Stimulated activated CD8-positive, alpha-beta memory T cell treated with anti-CD3 and anti-CD28 coated beads, Interleukin-15, amount 100 ng/mL, for 48 hours (primary cell): Measurements from ENCODE around the gene OR2A25.
"Not testable (repeated sequence)": the region's sequence is repeated elsewhere in the genome, so short reads cannot be mapped to it uniquely, and the experiment has no call there.

ENCODE experiments used
- DNase-seq, 2 donors: peaks; one replicate each; pipeline ENCODE4 v3.0.0-alpha.2; 2020; ENCODE audit warnings: low read depth in 2 of 2

The OR2A25 gene, protein sequence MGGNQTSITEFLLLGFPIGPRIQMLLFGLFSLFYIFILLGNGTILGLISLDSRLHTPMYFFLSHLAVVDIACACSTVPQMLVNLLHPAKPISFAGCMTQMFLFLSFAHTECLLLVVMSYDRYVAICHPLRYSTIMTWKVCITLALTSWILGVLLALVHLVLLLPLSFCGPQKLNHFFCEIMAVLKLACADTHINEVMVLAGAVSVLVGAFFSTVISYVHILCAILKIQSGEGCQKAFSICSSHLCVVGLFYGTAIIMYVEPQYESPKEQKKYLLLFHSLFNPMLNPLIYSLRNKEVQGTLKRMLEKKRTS

GRCh38 chr7:144069511-144069910 lies at the start of gene OR2A25:
Gene OR2A25, plus strand, starts transcription at chr7:144069811. Its CDS starts 4,409 bp downstream, at chr7:144074220.
- DNase-seq: no peak

GRCh38 chr7:144020340-144020739 lies 49.3 kb upstream of the OR2A25 start:
- DNase-seq: no peak

GRCh38 chr7:144022169-144022568 lies 47.4 kb upstream of the OR2A25 start:
- DNase-seq: no peak

DNA sequence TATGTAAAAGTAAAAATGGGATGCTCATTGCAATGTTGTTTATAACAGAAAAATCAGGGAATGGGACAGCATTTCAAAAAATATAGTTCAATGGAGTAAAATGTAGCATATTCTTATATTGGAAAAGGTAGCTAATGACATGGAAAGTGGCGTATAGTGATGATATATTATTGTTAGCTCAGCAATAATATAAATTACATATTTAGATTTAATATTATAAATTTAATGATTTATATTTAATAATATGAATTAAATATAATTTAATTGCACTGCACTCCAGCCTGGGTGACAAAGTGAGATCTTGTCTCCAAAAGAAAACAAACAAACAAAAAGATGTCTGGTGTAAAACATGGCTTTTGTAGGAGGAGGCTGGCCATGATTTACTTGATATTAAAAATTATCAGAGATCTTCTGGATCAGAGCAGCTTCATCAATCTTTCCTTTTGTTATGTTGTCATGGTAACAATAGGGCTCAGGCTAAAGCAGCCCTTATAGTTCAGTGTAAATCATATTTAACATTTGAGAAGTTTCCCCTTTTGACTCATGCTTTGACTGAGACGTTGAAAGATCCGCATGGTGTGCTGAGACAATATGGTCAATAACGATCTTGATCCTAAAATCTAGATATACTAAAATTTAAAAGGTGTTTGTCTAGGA lies 46.3 kb upstream of the OR2A25 start:
- no peak for DNase-seq

GRCh38 chr7:144024213-144024612 lies 45.4 kb upstream of the OR2A25 start:
- no peak for DNase-seq

DNA sequence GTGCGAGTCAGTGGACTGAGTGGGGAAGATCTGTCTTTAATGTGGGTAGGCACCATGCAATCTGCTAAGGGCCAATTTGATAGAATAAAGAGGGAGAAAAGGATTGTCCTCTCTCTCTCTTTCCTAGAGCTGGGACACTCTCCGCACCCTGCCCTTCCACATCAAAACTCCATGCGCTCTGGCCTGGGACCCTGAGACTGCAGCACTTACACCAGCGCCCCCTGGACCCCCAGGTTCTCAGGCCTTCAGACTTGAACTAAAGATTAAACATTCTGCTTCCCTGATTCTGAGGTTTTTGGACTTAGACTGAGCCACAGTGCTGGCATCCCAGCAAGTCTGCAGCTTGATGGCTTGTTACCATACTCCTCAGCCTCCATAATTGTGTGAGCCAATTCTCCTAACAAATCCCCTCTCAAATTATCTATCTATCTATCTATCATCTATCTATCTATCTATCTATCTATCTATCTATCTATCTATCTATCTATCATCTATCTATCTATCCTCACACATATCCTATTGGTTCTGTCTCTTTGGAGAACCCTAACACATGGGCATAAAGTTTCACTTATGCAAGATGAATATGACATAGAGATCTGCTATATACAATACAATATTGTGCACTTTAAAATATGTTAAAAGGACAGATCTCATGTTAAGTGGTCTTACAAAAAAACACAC lies 43.3 kb upstream of the OR2A25 start:
- no peak for DNase-seq

DNA sequence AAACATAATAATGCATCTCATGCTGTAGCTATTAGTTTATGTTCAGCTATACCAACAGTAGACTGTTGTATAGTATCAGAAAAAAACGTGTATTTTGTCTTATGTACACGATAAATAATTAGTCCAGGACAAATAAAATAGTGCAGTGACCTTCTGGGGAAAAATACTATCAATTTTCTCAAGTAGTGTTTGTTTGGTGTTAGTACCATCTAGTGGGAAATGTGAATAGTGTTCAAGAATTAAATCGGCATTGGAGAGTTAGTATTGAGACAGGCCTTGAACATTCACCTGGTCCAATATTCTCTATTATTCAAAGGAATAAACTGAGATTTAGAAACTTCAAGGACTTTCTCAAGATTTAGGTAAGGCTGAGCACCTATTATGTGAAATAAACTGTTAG lies 42.5 kb upstream of the OR2A25 start:
- DNase-seq: no peak

GRCh38 chr7:144027974-144028373 lies 41.6 kb upstream of the OR2A25 start:
- DNase-seq: no peak

DNA sequence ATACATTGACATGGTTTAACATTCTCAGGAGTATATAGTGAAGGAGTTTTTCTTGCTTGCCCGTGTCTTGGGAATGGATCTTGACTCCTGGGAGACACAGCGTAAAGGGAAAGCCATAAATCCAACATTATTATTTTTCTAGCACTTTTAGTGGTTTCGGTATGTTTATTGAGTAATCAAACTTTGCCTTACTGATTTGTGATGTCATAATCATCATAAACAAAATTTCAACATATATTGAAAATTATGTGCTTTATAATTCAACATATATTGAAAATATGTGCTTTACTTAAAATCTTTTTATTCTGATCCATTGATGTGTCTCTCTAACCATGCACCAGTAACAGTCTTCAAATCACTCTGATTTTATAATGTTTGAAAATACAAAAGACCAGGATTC lies 41.1 kb upstream of the OR2A25 start:
- DNase-seq: no peak

DNA sequence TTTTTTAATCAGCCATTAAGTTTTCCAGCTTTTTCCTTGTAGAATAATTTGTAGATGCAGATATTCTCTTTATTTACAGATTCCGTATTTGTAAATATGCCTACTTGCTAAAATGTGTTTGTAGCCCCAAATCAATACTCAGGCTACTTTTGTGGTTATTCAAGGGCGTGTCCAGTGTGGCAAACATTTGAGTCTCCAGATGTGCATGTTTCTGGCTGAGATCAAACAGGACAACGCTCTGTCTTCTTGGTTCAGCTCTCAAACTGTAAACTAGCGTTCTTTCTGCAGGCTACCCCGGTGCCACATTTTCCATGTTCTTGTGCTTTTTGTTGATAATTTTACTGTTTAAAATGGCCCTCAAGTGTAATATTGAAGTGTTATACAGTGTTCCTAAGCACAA lies 37.1 kb upstream of the OR2A25 start:
- DNase-seq: no peak

DNA sequence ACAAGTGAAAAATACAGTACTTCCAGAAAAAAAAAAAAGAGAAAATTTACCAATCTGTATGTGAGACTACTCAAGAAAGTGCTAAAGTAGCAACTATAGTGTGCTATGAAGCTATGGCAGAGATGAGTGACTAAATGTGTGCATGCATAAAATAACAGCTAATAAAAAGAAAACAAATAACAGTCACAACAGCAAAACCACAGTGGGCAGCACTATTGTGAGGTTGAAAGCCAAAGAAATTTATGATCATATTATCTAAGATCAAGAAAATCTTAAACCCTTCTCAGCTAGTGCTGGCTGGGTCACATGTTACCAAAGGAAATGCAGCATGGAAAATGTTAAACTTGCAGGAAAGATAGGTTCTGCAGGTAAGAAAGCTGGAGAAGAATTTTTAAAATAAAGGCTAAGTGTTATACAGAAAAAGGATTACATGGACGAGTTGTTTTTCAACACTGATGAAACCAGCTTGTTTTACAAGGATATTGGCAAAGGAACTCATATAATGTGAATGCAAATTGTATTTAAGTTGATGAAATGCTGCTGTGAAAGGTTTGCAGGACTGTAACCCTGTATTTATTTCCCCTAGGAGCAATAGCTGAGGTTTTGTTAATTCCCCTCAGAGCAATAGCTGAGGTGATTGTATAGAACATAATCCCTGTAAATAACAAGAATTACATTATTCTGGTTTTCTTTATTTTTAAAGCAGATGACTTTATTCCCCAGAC lies 36.5 kb upstream of the OR2A25 start:
- no peak for DNase-seq

GRCh38 chr7:144035385-144035784 lies 34.2 kb upstream of the OR2A25 start:
- no peak for DNase-seq

DNA sequence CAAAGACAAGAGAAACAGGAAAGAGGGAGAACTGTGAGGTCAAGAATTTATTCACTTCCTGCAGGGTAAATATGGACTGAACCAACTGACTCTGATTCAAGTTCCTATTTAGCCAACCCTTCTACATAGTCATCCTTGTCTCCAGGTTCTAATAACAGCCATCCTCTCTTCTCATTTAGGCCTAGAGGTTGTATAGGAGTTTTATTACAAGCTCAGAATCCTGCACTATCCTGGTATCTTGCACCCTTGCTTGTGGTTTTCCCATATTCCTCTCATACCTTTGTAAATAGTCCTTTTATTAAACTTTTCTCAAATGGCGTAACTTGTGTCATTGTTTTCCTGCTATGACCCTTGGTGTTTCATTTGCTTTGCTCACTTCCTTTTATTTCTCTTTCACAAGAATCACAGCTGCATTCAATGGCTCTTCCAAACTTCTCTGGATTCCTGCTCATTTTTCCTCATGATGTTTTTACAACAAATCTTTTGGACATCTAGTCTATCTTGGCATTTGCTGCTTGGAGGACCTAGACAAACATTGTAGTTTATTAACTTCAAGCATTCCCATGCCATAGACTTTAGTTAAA lies 33.2 kb upstream of the OR2A25 start:
- no peak for DNase-seq

- DNase-seq: no peak
Observed at GRCh38 chr7:144037414-144038035, 32.1 kb upstream of the OR2A25 start.

- DNase-seq: no peak
Observed at GRCh38 chr7:144038887-144039286, 30.7 kb upstream of the OR2A25 start.

- DNase-seq: no peak
Observed at GRCh38 chr7:144048648-144049047, 21.0 kb upstream of the OR2A25 start, which contains the start of gene OR2A5. Gene OR2A5, plus strand, starts transcription at chr7:144048948. Its CDS starts 1,454 bp downstream, at chr7:144050402.

DNA sequence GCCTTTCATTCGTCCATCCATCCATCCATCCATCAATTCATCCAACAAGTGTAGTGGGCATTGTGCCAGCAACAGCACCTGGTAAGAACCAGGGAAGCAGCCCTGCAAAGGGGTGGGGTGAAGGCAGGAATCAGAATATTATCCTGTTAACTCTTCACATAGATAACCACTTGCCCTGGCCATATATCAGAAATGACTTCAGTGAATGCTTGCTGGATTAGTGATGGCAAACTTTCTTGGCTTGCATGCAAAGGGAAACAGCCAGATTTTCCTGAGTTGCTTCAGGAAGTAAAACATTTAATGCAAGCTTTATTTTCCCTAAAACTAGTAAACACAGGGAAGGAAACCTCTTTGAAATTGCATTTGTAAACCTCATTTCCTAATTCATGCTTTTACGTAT lies 20.1 kb upstream of the OR2A25 start:
- no peak for DNase-seq

DNA sequence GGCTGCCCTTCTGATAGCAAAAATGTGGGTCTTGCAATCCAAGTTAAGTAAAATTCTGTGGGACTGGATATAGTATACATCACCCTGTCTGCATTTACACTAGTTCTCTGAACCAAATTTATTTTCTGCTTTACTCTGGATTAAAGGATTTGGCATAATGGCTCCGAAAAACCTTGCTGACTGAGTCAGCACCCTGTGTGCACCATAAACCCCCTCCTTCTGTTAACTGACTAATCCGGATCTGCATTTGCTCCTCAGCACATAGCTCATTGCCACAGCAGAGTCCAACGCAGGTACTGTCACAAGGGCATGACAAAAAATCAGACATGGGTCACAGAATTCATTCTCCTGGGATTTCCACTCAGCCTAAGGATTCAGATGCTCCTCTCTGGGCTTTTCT lies 19.5 kb upstream of the OR2A25 start:
- DNase-seq: no peak

- not testable (repeated sequence) for DNase-seq
Observed at GRCh38 chr7:144050884-144051283, 18.7 kb upstream of the OR2A25 start.

DNA sequence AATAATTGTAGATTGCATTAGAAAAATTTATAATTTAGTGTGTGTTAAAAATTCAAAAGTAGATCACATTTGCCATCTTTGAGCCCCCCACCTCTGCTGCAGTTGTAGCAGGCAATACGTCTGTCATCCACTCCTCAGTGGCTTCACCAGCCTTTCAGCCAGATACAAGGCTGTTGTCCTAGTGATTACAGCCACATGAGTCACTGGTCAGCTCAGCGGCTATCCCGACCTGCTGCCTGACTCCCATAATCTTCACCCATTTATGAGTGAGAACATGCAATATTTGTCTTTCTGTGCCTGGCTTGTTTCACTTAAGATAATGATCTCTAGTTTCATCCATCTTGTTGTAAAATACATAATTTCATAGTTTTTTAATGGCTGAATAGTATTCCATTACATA lies 11.7 kb upstream of the OR2A25 start:
- DNase-seq: no peak

- DNase-seq: no peak
Observed at GRCh38 chr7:144063710-144064109, 5.9 kb upstream of the OR2A25 start.
